WERI-Rb-1 (cell line): Measurements from ENCODE around the gene STRIP1.

Experiments
- DNase-seq: peaks from one replicate; pipeline ENCODE4 v3.0.0-alpha.2; 2020
- H3K27ac ChIP-seq: fragments of 250-450 bp; sonication (Bioruptor Pico); 2 replicates; pipeline ENCODE4 v1.5.1; 2020; ENCODE audit warnings: mild to moderate bottlenecking, moderate library complexity
- H3K27me3 ChIP-seq: fragments of 250-450 bp; sonication (Bioruptor Pico); 2 replicates; pipeline ENCODE4 v1.5.1; 2021; ENCODE audit warnings: mild to moderate bottlenecking, low read depth, moderate library complexity; ENCODE audit not compliant: insufficient read depth, severe bottlenecking
- H3K36me3 ChIP-seq: fragments of 250-450 bp; sonication (Bioruptor Pico); 2 replicates; pipeline ENCODE4 v1.5.1; 2020; ENCODE audit warnings: mild to moderate bottlenecking, moderate library complexity
- H3K4me3 ChIP-seq: 2 replicates; pipeline ENCODE4 v1.5.1; 2011; ENCODE audit warnings: low read depth, mild to moderate bottlenecking, control low read depth, low read length
- H3K9me3 ChIP-seq: fragments of 250-450 bp; sonication (Bioruptor Pico); 2 replicates; pipeline ENCODE4 v1.5.1; 2021; ENCODE audit warnings: mild to moderate bottlenecking, moderate library complexity; ENCODE audit not compliant: severe bottlenecking
- TF ChIP-seq, protein P1 (sequence below): IDR thresholded peaks from 2 replicates; pipeline ENCODE4 v1.5.1; 2011; ENCODE audit warnings: low read depth, mild to moderate bottlenecking, control low read depth, inconsistent platforms, low read length

Gene STRIP1

GRCh38 chr1:109989506-109990301 lies 44.7 kb upstream of the STRIP1 start:
- DNase-seq, result no peak
- Histone ChIP-seq H3K27ac (no peak overlapping the region), H3K27me3 (no peaks in the 10 kb centered on the region), H3K9me3 (no peaks in the 10 kb centered on the region), H3K36me3 (peaks cover 31% of the 10 kb centered on the region), H3K4me3 (no peak overlapping the region)
- TF ChIP-seq, protein P1, sequence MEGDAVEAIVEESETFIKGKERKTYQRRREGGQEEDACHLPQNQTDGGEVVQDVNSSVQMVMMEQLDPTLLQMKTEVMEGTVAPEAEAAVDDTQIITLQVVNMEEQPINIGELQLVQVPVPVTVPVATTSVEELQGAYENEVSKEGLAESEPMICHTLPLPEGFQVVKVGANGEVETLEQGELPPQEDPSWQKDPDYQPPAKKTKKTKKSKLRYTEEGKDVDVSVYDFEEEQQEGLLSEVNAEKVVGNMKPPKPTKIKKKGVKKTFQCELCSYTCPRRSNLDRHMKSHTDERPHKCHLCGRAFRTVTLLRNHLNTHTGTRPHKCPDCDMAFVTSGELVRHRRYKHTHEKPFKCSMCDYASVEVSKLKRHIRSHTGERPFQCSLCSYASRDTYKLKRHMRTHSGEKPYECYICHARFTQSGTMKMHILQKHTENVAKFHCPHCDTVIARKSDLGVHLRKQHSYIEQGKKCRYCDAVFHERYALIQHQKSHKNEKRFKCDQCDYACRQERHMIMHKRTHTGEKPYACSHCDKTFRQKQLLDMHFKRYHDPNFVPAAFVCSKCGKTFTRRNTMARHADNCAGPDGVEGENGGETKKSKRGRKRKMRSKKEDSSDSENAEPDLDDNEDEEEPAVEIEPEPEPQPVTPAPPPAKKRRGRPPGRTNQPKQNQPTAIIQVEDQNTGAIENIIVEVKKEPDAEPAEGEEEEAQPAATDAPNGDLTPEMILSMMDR, result no peak

DNA sequence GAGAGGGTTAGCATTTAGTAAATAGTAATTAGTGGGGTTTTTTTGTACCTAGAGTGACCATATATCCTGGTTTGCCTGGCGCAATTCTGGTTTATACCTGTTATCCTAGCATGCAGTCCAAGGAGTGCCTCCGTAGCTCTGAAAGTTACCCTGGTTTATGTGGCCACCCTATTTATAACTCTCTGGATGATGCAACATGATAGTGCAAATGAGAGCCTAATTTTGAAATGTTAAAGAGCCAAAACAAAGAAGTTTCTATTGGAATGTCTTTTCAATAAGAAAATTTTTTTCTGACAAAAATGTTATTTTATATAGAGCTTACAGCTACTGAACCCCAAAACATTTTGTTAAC lies 44.1 kb upstream of the STRIP1 start:
- no peak for DNase-seq
- Histone ChIP-seq H3K36me3 (peaks cover 31% of the 10 kb centered on the region), H3K27me3 (no peaks in the 10 kb centered on the region), H3K27ac (no peak overlapping the region), H3K9me3 (no peaks in the 10 kb centered on the region), H3K4me3 (no peak overlapping the region)
- TF ChIP-seq, protein P1, result no peak

DNA sequence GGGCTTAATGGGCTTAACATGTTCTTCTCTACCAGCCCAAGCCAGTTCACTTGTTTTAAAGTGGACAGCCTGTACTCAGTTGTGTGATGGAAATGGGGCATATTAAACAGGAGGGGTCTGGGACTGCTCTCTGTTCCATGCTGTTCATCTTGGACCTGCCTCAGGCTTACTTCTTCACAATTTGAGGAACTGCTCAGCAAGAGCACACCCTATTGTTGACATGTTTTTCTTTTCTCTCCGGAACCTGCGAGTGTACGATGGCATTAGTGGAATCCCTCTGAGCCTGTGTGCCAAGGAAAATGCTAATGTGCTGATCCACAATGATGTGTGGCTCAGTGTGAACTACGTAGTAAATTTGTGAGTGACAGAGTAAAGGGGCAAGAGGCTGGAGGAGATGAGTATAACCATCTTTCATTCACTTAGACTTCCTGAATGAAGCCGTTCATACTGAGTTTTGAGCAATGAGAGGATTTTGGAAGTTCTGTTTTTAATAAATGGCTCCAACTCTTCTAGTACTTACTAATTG lies 43.0 kb upstream of the STRIP1 start:
- H3K9me3 ChIP-seq, result no peaks in the 10 kb centered on the region
- H3K27me3 ChIP-seq, result no peaks in the 10 kb centered on the region
- TF ChIP-seq, protein P1, result no peak
- H3K27ac ChIP-seq, result no peak overlapping the region
- H3K4me3 ChIP-seq, result no peak overlapping the region
- no peak for DNase-seq
- H3K36me3 ChIP-seq, result peaks cover 35% of the 10 kb centered on the region

- H3K27ac ChIP-seq, result no peak overlapping the region
- no peaks in the 10 kb centered on the region for H3K9me3 ChIP-seq
- H3K27me3 ChIP-seq, result no peaks in the 10 kb centered on the region
- no peak for DNase-seq
- TF ChIP-seq, protein P1, result no peak
- H3K4me3 ChIP-seq, result no peak overlapping the region
- H3K36me3 ChIP-seq, result peaks cover 22% of the 10 kb centered on the region
Measured at GRCh38 chr1:109993885-109994284, 40.5 kb upstream of the STRIP1 start.

- TF ChIP-seq, protein P1, result no peak
- Histone ChIP-seq H3K27me3 (no peaks in the 10 kb centered on the region), H3K27ac (no peak overlapping the region; the same call in 1 of the 2 replicates), H3K9me3 (no peaks in the 10 kb centered on the region), H3K4me3 (no peak overlapping the region), H3K36me3 (peaks cover 18% of the 10 kb centered on the region)
- no peak for DNase-seq
Measured at GRCh38 chr1:109994654-109995053, 39.8 kb upstream of the STRIP1 start.
